Measurements from ENCODE around the gene DAGLA.
"Not testable (repeated sequence)": the region's sequence is repeated elsewhere in the genome, so short reads cannot be mapped to it uniquely, and the experiment has no call there.

Gene DAGLA

DNA sequence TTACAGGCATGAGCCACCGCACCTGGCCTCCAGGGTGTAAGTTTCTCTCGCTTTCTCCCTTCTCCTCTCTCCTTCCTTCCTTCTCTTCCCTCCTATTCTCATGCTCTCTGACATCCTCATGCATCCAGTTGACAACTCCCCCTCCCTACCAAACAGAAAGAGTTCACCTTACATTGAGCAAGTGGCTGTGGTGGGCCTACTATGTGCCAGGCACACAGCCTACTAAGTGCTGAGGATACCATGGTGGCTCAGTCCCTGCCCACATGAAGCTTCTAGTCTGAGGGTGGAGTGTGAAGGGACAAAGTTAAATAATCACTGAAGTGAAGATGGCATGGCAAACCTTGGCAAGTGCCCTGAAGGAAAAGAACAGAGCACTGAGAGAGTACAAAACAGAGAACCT lies 9.6 kb upstream of the DAGLA start:
- TF ChIP-seq, protein P1, sequence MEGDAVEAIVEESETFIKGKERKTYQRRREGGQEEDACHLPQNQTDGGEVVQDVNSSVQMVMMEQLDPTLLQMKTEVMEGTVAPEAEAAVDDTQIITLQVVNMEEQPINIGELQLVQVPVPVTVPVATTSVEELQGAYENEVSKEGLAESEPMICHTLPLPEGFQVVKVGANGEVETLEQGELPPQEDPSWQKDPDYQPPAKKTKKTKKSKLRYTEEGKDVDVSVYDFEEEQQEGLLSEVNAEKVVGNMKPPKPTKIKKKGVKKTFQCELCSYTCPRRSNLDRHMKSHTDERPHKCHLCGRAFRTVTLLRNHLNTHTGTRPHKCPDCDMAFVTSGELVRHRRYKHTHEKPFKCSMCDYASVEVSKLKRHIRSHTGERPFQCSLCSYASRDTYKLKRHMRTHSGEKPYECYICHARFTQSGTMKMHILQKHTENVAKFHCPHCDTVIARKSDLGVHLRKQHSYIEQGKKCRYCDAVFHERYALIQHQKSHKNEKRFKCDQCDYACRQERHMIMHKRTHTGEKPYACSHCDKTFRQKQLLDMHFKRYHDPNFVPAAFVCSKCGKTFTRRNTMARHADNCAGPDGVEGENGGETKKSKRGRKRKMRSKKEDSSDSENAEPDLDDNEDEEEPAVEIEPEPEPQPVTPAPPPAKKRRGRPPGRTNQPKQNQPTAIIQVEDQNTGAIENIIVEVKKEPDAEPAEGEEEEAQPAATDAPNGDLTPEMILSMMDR (IDR thresholded peaks at IDR 0.05; ENCODE audit: low read depth, low read length): no peak
- no peak overlapping the region for H3K4me3 ChIP-seq (ENCODE audit: low read depth, low read length)

DNA sequence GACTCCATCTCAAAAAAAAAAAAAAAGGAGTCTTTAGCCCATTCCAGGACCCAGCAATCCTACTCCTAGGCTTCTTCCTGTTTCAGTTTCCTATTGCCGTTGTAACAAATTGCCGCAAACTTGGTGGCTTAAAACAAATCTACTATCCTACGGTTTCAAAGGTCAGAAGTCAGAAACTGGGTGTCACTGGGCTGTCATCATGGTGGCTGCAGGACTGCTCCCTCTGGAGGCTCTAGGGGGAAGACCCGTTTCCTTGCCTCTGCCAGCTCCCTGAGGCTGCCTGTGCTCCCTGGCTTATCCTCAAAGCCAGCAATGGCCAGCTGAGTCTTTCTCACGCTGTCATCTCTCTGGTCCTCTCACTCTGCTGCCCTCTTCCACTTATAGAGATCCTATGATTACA lies 8.7 kb upstream of the DAGLA start:
- TF ChIP-seq, protein P1 (IDR thresholded peaks at IDR 0.05; ENCODE audit: low read depth, low read length): 0 out of 2 replicates have a peak, but pooled peaks have one; percentile 6
- no peak overlapping the region for H3K4me3 ChIP-seq (ENCODE audit: low read depth, low read length)

DNA sequence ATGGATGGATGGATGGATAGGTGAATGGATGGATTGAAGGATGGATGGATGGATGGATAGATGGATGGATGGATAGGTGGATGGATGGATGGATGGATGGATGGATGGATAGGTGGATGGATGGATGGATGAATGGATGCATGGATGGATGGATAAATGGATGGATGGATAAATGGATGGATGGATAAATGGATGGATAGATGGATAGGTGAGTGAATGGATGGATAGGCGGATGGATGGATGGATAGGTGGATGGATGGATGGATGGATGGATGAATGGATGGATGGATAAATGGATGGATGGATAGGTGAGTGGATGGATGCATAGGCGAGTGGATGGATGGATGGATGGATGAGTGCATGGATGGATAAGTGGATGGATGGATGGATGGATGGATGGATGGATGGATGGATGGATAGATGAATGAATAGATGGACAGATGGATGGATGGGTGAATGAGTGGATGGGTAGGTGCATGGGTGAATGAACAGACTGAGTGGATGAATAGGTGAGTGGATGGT lies 6.2 kb upstream of the DAGLA start:
- not testable (repeated sequence) for H3K4me3 ChIP-seq (ENCODE audit: low read depth, low read length)

DNA sequence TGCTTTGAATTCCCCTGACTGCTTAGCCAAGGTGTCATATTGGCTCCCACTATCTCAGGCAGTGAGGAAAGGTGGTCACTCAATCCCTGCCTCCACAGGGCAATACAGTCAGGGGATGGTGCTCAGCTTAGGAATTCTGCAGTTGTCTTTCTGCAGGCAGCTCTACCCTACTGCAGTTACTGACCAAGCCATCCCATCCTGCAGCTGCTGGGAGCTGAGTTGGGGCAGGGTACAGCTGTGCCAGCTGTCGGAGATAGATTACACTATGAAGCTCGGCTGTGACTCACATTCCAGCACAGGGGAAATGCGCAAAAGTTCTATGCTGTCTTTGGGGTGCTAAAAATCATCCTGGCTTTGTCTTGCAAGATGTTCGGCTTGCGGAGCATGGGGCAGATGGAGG lies 4.4 kb upstream of the DAGLA start:
- no peak overlapping the region for H3K4me3 ChIP-seq (ENCODE audit: low read depth, low read length)
- TF ChIP-seq, protein P1 (IDR thresholded peaks at IDR 0.05; ENCODE audit: low read depth, low read length): no peak

DNA sequence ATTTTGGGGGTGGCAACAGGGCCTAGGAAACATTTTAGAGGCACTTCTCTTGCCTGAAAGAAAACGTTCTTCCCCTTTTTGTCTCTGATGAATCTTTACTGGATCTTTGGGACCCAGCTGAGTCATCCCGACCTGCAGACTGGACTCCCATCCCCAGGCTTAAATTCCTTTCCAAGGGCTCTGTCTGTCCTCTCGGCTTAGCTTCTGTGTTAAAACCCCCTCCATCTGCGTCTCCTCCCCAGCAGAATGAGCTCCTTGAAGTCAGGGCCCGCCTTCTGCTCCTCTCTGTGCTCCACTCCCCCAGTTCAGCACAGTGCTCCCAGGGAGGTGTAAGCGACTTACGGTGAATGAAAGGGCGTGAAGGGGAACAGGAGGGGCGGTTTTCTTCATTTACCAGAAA lies 895 bp upstream of the DAGLA start:
- TF ChIP-seq, protein P1 (IDR thresholded peaks at IDR 0.05; ENCODE audit: low read depth, low read length): no peak
- H3K4me3 ChIP-seq (ENCODE audit: low read depth, low read length): no peak overlapping the region

DNA sequence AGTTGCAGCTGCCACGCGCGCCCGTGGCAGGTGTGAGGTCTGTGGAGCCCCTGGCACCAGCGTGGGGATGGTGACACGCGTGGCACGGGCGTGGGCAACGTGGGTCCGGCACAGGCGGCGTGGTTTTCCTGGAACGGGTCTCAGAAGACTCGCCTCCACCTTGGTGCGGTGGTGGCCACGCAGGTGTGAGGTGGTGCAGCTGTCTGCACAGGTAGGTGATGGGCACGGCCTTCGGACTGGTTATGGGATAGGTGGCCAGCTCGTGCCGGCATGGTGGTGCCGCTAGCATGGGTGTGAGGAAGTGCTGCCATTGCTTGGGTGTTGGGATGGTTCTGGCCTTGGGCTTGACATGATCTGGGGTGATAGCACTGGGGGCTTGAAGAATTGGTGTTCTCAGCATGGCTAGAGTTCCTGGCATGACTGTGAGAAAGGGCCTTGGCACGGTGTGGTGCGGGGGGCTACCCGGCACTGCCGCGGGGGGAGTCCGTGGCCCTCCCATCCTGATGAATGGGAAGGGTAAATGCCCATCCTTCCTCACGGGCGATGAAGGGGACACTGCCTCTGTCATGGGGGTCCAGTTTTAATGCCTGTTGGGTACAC lies 531 bp downstream of the DAGLA start:
- peak overlapping the region; percentile 38 for H3K4me3 ChIP-seq (ENCODE audit: low read depth, low read length)
- TF ChIP-seq, protein P1 (IDR thresholded peaks at IDR 0.05; ENCODE audit: low read depth, low read length): no peak

DNA sequence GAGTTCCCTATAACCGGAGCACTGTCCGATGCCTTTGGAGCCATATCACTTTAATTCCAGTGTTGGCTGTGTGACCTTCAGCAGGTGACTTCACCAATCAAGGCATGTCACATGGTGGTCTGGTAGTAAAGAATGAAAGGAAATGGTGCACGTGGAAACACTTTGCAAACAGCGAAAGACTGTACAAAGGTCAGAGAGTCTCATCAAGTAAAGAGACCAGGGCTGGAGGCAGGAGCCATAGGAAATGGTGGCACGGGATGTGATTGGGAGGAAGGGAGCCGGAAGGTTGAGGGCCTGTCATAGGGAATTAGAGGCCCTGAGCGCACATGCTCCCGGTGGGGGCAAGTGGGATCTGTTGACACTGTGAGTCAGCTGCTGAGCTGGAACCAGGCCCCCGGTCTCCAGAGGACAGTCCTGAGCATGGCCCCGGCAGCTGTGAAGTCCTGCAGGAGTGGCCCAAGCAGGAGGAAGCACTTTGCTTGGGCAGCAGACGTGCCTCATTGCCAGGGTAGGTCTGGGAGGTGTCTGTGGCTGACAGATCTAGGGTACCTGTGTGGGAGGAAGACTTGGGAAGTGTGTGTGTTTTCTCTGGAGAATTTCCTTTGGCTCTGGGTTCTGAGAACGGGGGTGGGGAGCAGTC lies 2.0 kb downstream of the DAGLA start:
- TF ChIP-seq, protein P1 (IDR thresholded peaks at IDR 0.05; ENCODE audit: low read depth, low read length): no peak
- no peak overlapping the region for H3K4me3 ChIP-seq (ENCODE audit: low read depth, low read length)

All from WI38 (cell line).